ENCODE data around the gene DYNAP.

DNA sequence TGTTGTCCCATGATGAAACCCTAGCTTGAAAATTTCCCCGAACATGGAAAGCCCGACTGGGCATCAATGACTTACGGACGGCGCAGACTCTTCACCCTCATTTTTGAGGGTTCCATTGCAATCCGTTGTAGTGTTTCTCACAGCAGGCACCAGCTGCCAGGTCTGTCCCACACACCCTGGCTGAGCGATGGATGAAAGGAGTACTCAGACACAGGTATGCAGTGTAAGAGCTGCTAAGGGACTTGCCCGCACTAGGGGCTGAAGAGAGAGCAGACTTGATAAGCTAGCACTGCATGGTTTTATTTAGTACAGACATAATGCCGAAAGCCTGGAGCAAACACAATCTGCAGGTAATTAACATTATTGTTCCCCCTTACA lies 15.8 kb downstream of the DYNAP start:
- TF ChIP-seq, protein P1, sequence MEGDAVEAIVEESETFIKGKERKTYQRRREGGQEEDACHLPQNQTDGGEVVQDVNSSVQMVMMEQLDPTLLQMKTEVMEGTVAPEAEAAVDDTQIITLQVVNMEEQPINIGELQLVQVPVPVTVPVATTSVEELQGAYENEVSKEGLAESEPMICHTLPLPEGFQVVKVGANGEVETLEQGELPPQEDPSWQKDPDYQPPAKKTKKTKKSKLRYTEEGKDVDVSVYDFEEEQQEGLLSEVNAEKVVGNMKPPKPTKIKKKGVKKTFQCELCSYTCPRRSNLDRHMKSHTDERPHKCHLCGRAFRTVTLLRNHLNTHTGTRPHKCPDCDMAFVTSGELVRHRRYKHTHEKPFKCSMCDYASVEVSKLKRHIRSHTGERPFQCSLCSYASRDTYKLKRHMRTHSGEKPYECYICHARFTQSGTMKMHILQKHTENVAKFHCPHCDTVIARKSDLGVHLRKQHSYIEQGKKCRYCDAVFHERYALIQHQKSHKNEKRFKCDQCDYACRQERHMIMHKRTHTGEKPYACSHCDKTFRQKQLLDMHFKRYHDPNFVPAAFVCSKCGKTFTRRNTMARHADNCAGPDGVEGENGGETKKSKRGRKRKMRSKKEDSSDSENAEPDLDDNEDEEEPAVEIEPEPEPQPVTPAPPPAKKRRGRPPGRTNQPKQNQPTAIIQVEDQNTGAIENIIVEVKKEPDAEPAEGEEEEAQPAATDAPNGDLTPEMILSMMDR (IDR thresholded peaks at IDR 0.05), result no peak
- TF ChIP-seq POLR2A (IDR thresholded peaks at IDR 0.05) (no peak), POLR2AphosphoS5 (IDR thresholded peaks at IDR 0.05) (no peak)

All from breast epithelium (tissue), 3 donors.